Neural cell (in vitro differentiated cells): ENCODE data around the gene ADARB1. TPM values are rescaled to one million over a fixed set of nuclear protein-coding genes. Genes with fewer than 3 reads are reported as not detected.

ENCODE experiments used
- H2AFZ ChIP-seq: fragments of 200-600, 300-800 bp; sonication (generic), shearing (Covaris generic); 2 replicates; pipeline ENCODE4 v1.6.0; 2014; ENCODE audit warnings: low read depth, mild to moderate bottlenecking, antibody characterized with exemption, low read length, moderate library complexity
- H3F3A ChIP-seq: fragments of 200-600 bp; shearing (Covaris generic); 2 replicates; pipeline ENCODE4 v1.6.1; 2016; ENCODE audit warnings: mild to moderate bottlenecking, moderate library complexity, mixed read lengths, antibody characterized with exemption, low read length; ENCODE audit not compliant: insufficient read depth, poor library complexity, severe bottlenecking
- H3K27ac ChIP-seq: fragments of 200-600, 300-800 bp; sonication (generic), shearing (Covaris generic); 2 replicates; pipeline ENCODE4 v1.5.1; 2014; ENCODE audit warnings: mild to moderate bottlenecking, low read length, moderate library complexity
- H3K27me3 ChIP-seq: fragments of 300-800, 200-600 bp; sonication (generic), shearing (Covaris generic); 2 replicates; pipeline ENCODE4 v1.6.0; 2014; ENCODE audit warnings: mild to moderate bottlenecking, low read depth, low read length, moderate library complexity; ENCODE audit not compliant: insufficient read depth
- H3K36me3 ChIP-seq: fragments of 300-800, 200-600 bp; sonication (generic), shearing (Covaris generic); 2 replicates; pipeline ENCODE4 v1.5.1; 2014; ENCODE audit warnings: mild to moderate bottlenecking, antibody characterized with exemption, low read length, moderate library complexity; ENCODE audit not compliant: insufficient read depth
- H3K4me2 ChIP-seq: fragments of 300-800, 200-600 bp; sonication (generic), shearing (Covaris generic); 2 replicates; pipeline ENCODE4 v1.6.0; 2014; ENCODE audit warnings: mild to moderate bottlenecking, low read length
- H3K4me3 ChIP-seq: fragments of 300-800, 200-600 bp; sonication (generic), shearing (Covaris generic); 2 replicates; pipeline ENCODE4 v1.5.1; 2014; ENCODE audit warnings: mild to moderate bottlenecking, low read length, moderate library complexity
- H3K79me2 ChIP-seq: fragments of 200-600 bp; shearing (Covaris generic); replicated peaks from 2 replicates; pipeline ENCODE4 v1.6.0; 2014; ENCODE audit warnings: mild to moderate bottlenecking, low read length, moderate library complexity; ENCODE audit not compliant: insufficient read depth
- H3K9ac ChIP-seq: fragments of 300-800, 200-600 bp; sonication (generic), shearing (Covaris generic); 2 replicates; pipeline ENCODE4 v1.6.1; 2016; ENCODE audit warnings: mild to moderate bottlenecking, low read length, mixed read lengths
- H3K9me2 ChIP-seq: fragments of 200-600 bp; shearing (Covaris generic); 2 replicates; pipeline ENCODE4 v1.6.1; 2016; ENCODE audit warnings: mild to moderate bottlenecking, low read length, mixed read lengths; ENCODE audit not compliant: insufficient read depth
- H3K9me3 ChIP-seq: fragments of 200-600, 300-800 bp; sonication (generic), shearing (Covaris generic); 2 replicates; pipeline ENCODE4 v1.6.1; 2016; ENCODE audit warnings: mild to moderate bottlenecking, mixed run types, low read length, moderate library complexity, mixed read lengths
- H4K20me1 ChIP-seq: fragments of 200-600 bp; shearing (Covaris generic); 2 replicates; pipeline ENCODE4 v1.6.1; 2016; ENCODE audit warnings: mild to moderate bottlenecking, mixed run types; ENCODE audit not compliant: insufficient read depth
- EP300 ChIP-seq: fragments of 450-650 bp; conservative IDR thresholded peaks from 2 replicates; pipeline ENCODE4 v1.6.1; 2014; ENCODE audit warnings: antibody characterized with exemption, mild to moderate bottlenecking, moderate library complexity; ENCODE audit not compliant: poor library complexity, severe bottlenecking
- EZH2 ChIP-seq: fragments of 200-600, 300-800 bp; shearing (Covaris generic), sonication (generic); IDR thresholded peaks from 2 replicates; pipeline ENCODE4 v1.6.1; 2014; ENCODE audit warnings: antibody characterized with exemption, low read length, borderline replicate concordance, mild to moderate bottlenecking; ENCODE audit not compliant: insufficient read depth, poor library complexity, severe bottlenecking
- MXI1 ChIP-seq: fragments of 450-650 bp; conservative IDR thresholded peaks from 2 replicates; pipeline ENCODE4 v1.6.1; 2014; ENCODE audit warnings: antibody characterized with exemption, mild to moderate bottlenecking; ENCODE audit not compliant: poor library complexity, severe bottlenecking
- POLR2AphosphoS5 ChIP-seq: IDR thresholded peaks from 2 replicates; pipeline ENCODE4 v1.6.1; 2012
- RAD21 ChIP-seq: fragments of 450-650 bp; conservative IDR thresholded peaks from 2 replicates; pipeline ENCODE4 v1.6.1; 2014; ENCODE audit warnings: antibody characterized with exemption, mild to moderate bottlenecking, moderate library complexity
- SMC3 ChIP-seq: fragments of 450-650 bp; conservative IDR thresholded peaks from 2 replicates; pipeline ENCODE4 v1.6.1; 2014; ENCODE audit warnings: antibody characterized with exemption, mild to moderate bottlenecking, moderate library complexity; ENCODE audit not compliant: poor library complexity
- TAF1 ChIP-seq: IDR thresholded peaks from 2 replicates; pipeline ENCODE4 v1.6.1; 2012; ENCODE audit warnings: low read depth
- polyA plus RNA-seq: library from polyadenylated mRNA; depleted of rRNA; stranded (reverse); fragments of >200 nt; gene quantifications from 2 replicates; pipeline ENCODE4 v1.2.3, GENCODE V29; 2014
- TF ChIP-seq, protein P1 (sequence below): IDR thresholded peaks from 2 replicates; pipeline ENCODE4 v1.6.1; 2012; ENCODE audit warnings: borderline replicate concordance
- TF ChIP-seq, protein P2 (sequence below): fragments of 450-650 bp; IDR thresholded peaks from 2 replicates; pipeline ENCODE4 v1.5.1; 2014; ENCODE audit warnings: antibody characterized with exemption, mild to moderate bottlenecking, moderate library complexity; ENCODE audit not compliant: poor library complexity, severe bottlenecking

Gene ADARB1
- polyA plus RNA-seq, 1 donor from 2014 or later = 8.9 TPM

DNA sequence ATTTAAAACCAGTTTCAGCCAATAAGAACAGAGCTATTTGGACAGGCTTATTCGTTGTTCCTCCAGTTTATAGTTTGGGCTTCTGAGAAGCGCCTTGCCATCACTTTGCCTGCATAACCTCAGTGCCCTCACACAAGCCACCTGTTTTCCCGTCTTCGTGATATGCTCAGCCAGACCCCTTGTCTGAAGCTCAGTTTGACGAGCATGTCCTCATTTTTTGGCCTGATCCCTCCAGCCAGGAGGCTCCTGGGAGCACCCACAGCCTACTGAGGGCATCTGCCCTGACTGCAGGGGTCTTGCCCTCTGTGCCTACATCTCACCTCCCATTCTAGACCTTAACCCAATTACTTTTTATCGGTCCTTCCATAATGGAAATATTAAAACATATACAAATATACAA is 95.3 kb downstream of the ADARB1 start:
- no peak overlapping the region for H3K4me3 ChIP-seq
- no peaks in the 10 kb centered on the region for H3K9me3 ChIP-seq
- H3K9ac ChIP-seq = no peak overlapping the region
- no peak overlapping the region for H3K27ac ChIP-seq
- H3K36me3 ChIP-seq = no peaks in the 10 kb centered on the region
- no peaks in the 10 kb centered on the region for H3F3A ChIP-seq
- no peaks in the 10 kb centered on the region for H3K79me2 ChIP-seq
- no peak overlapping the region for H3K4me2 ChIP-seq
- H2AFZ ChIP-seq = no peak overlapping the region
- no peaks in the 10 kb centered on the region for H3K27me3 ChIP-seq
- no peaks in the 10 kb centered on the region for H3K9me2 ChIP-seq
- no peaks in the 10 kb centered on the region for H4K20me1 ChIP-seq
- TF ChIP-seq RAD21 (no peak), EZH2 (no peak), SMC3 (no peak), TAF1 (no peak), EP300 (no peak)
- TF ChIP-seq, protein P1, sequence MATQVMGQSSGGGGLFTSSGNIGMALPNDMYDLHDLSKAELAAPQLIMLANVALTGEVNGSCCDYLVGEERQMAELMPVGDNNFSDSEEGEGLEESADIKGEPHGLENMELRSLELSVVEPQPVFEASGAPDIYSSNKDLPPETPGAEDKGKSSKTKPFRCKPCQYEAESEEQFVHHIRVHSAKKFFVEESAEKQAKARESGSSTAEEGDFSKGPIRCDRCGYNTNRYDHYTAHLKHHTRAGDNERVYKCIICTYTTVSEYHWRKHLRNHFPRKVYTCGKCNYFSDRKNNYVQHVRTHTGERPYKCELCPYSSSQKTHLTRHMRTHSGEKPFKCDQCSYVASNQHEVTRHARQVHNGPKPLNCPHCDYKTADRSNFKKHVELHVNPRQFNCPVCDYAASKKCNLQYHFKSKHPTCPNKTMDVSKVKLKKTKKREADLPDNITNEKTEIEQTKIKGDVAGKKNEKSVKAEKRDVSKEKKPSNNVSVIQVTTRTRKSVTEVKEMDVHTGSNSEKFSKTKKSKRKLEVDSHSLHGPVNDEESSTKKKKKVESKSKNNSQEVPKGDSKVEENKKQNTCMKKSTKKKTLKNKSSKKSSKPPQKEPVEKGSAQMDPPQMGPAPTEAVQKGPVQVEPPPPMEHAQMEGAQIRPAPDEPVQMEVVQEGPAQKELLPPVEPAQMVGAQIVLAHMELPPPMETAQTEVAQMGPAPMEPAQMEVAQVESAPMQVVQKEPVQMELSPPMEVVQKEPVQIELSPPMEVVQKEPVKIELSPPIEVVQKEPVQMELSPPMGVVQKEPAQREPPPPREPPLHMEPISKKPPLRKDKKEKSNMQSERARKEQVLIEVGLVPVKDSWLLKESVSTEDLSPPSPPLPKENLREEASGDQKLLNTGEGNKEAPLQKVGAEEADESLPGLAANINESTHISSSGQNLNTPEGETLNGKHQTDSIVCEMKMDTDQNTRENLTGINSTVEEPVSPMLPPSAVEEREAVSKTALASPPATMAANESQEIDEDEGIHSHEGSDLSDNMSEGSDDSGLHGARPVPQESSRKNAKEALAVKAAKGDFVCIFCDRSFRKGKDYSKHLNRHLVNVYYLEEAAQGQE = no peak
- TF ChIP-seq, protein P2, sequence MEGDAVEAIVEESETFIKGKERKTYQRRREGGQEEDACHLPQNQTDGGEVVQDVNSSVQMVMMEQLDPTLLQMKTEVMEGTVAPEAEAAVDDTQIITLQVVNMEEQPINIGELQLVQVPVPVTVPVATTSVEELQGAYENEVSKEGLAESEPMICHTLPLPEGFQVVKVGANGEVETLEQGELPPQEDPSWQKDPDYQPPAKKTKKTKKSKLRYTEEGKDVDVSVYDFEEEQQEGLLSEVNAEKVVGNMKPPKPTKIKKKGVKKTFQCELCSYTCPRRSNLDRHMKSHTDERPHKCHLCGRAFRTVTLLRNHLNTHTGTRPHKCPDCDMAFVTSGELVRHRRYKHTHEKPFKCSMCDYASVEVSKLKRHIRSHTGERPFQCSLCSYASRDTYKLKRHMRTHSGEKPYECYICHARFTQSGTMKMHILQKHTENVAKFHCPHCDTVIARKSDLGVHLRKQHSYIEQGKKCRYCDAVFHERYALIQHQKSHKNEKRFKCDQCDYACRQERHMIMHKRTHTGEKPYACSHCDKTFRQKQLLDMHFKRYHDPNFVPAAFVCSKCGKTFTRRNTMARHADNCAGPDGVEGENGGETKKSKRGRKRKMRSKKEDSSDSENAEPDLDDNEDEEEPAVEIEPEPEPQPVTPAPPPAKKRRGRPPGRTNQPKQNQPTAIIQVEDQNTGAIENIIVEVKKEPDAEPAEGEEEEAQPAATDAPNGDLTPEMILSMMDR = no peak

DNA sequence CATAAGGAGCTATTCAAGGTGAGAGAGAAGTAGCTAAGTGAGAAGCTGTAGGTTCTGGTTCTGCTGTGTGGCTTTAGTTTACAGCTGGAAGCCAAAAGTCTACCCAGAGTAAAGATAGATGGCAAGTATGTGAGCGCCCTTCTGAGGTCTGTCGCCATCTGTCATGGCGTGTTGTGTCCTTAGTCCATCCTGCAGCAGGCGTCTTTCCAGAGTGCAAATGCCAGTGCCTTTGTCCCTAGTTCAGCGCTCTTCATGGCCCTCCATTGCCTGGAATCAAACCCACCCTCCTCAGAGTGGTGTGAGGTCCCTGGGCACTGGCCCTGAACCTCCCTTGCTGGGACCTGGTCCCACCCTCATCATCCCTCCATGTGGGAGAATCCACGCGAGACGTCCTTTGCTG is 96.6 kb downstream of the ADARB1 start:
- no peaks in the 10 kb centered on the region for H3K9me2 ChIP-seq
- no peak overlapping the region for H3K9ac ChIP-seq
- no peaks in the 10 kb centered on the region for H3K79me2 ChIP-seq
- H3K27me3 ChIP-seq = no peaks in the 10 kb centered on the region
- H3K4me3 ChIP-seq = no peak overlapping the region
- TF ChIP-seq, protein P2 = no peak
- no peak for TF ChIP-seq POLR2AphosphoS5
- TF ChIP-seq SMC3 = no peak
- TF ChIP-seq MXI1 = no peak
- no peak for TF ChIP-seq TAF1
- TF ChIP-seq EZH2 = no peak
- no peak for TF ChIP-seq EP300
- TF ChIP-seq RAD21 = no peak
- TF ChIP-seq, protein P1 = no peak
- no peak overlapping the region for H3K27ac ChIP-seq
- no peak overlapping the region for H3K4me2 ChIP-seq
- H3K36me3 ChIP-seq = no peaks in the 10 kb centered on the region
- no peaks in the 10 kb centered on the region for H4K20me1 ChIP-seq
- H3F3A ChIP-seq = no peaks in the 10 kb centered on the region
- no peak overlapping the region for H2AFZ ChIP-seq
- no peaks in the 10 kb centered on the region for H3K9me3 ChIP-seq
